ENCODE results near the gene PLCD3.

Gene PLCD3

GRCh38 chr17:45155029-45155428, 22.7 kb upstream of the PLCD3 start:
- no peak overlapping the region for H3K27ac ChIP-seq (ENCODE audit: low read depth, low read length)
- peaks cover 28% of the 10 kb centered on the region for H3F3A ChIP-seq (ENCODE audit: insufficient read depth)
- no peaks in the 10 kb centered on the region for H3K9me2 ChIP-seq (replicated peaks; ENCODE audit: insufficient read depth, low read length)
- no peak for TF ChIP-seq EZH2phosphoT487 (conservative IDR thresholded peaks at IDR 0.05; ENCODE audit: low read length)
- TF ChIP-seq CTCF (IDR thresholded peaks at IDR 0.05; ENCODE audit: insufficient read depth, low read length, poor library complexity, severe bottlenecking), result no peak
- H3K36me3 ChIP-seq (ENCODE audit: low read length), result no peaks in the 10 kb centered on the region
- H3K79me2 ChIP-seq (ENCODE audit: insufficient read depth, low read length), result peaks cover 5% of the 10 kb centered on the region
- no peaks in the 10 kb centered on the region for H3K9me3 ChIP-seq (ENCODE audit: insufficient read depth, low read length)
- no peaks in the 10 kb centered on the region for H3K27me3 ChIP-seq (ENCODE audit: low read length)
- no peak overlapping the region for H3K4me2 ChIP-seq (ENCODE audit: low read depth, low read length, poor library complexity, severe bottlenecking)
- no peak overlapping the region for H3K4me3 ChIP-seq (ENCODE audit: insufficient read depth, low read length, poor library complexity, severe bottlenecking)
- no peak overlapping the region for H2AFZ ChIP-seq (ENCODE audit: low read depth, low read length, severe bottlenecking)
- H4K20me1 ChIP-seq (ENCODE audit: low read depth, low read length), result peaks cover 10% of the 10 kb centered on the region; the same call in 1 of the 2 replicates
- H3K9ac ChIP-seq (ENCODE audit: low read length), result no peak overlapping the region

GRCh38 chr17:45150911-45151809, 18.8 kb upstream of the PLCD3 start:
- Histone ChIP-seq H3K4me2 (ENCODE audit: low read depth, low read length, poor library complexity, severe bottlenecking) (peak overlapping the region; percentile 77), H3K4me3 (ENCODE audit: insufficient read depth, low read length, poor library complexity, severe bottlenecking) (peak overlapping the region; percentile 17), H2AFZ (ENCODE audit: low read depth, low read length, severe bottlenecking) (no peak overlapping the region), H3K27me3 (ENCODE audit: low read length) (no peaks in the 10 kb centered on the region), H4K20me1 (ENCODE audit: low read depth, low read length) (peaks cover 10% of the 10 kb centered on the region; the same call in 1 of the 2 replicates), H3K9ac (ENCODE audit: low read length) (0 out of 2 replicates have a peak overlapping the region, but pooled peaks have one; percentile 1), H3K36me3 (ENCODE audit: low read length) (no peaks in the 10 kb centered on the region), H3K9me2 (replicated peaks; ENCODE audit: insufficient read depth, low read length) (no peaks in the 10 kb centered on the region), H3F3A (ENCODE audit: insufficient read depth) (peaks cover 19% of the 10 kb centered on the region), H3K79me2 (ENCODE audit: insufficient read depth, low read length) (no peaks in the 10 kb centered on the region), H3K9me3 (ENCODE audit: insufficient read depth, low read length) (no peaks in the 10 kb centered on the region), H3K27ac (ENCODE audit: low read depth, low read length) (peak overlapping the region; percentile 11)
- TF ChIP-seq EZH2phosphoT487 (conservative IDR thresholded peaks at IDR 0.05; ENCODE audit: low read length) (no peak), CTCF (IDR thresholded peaks at IDR 0.05; ENCODE audit: insufficient read depth, low read length, poor library complexity, severe bottlenecking) (no peak)

GRCh38 chr17:45149669-45150664, 17.7 kb upstream of the PLCD3 start:
- no peaks in the 10 kb centered on the region for H3K36me3 ChIP-seq (ENCODE audit: low read length)
- no peaks in the 10 kb centered on the region for H3K27me3 ChIP-seq (ENCODE audit: low read length)
- H3K27ac ChIP-seq (ENCODE audit: low read depth, low read length), result no peak overlapping the region
- TF ChIP-seq CTCF (IDR thresholded peaks at IDR 0.05; ENCODE audit: insufficient read depth, low read length, poor library complexity, severe bottlenecking) (no peak), EZH2phosphoT487 (conservative IDR thresholded peaks at IDR 0.05; ENCODE audit: low read length) (no peak)
- peak overlapping the region; percentile 58 for H3K9ac ChIP-seq (ENCODE audit: low read length)
- H2AFZ ChIP-seq (ENCODE audit: low read depth, low read length, severe bottlenecking), result no peak overlapping the region
- no peaks in the 10 kb centered on the region for H3K79me2 ChIP-seq (ENCODE audit: insufficient read depth, low read length)
- H3K4me2 ChIP-seq (ENCODE audit: low read depth, low read length, poor library complexity, severe bottlenecking), result peak overlapping the region; percentile 77
- no peaks in the 10 kb centered on the region for H3K9me2 ChIP-seq (replicated peaks; ENCODE audit: insufficient read depth, low read length)
- H3F3A ChIP-seq (ENCODE audit: insufficient read depth), result peaks cover 19% of the 10 kb centered on the region
- no peaks in the 10 kb centered on the region for H3K9me3 ChIP-seq (ENCODE audit: insufficient read depth, low read length)
- peak overlapping the region; percentile 70 for H3K4me3 ChIP-seq (ENCODE audit: insufficient read depth, low read length, poor library complexity, severe bottlenecking)
- H4K20me1 ChIP-seq (ENCODE audit: low read depth, low read length), result peaks cover 10% of the 10 kb centered on the region; the same call in 1 of the 2 replicates

Measured in SU-DHL-6 (cell line).